8988T (cell line): ENCODE results near the gene SKI.
"Not testable (repeated sequence)": the region's sequence is repeated elsewhere in the genome, so short reads cannot be mapped to it uniquely, and the experiment has no call there.

Experiments used
- DNase-seq: peaks from one replicate; pipeline ENCODE4 v3.0.0; 2011

SKI gene

DNA sequence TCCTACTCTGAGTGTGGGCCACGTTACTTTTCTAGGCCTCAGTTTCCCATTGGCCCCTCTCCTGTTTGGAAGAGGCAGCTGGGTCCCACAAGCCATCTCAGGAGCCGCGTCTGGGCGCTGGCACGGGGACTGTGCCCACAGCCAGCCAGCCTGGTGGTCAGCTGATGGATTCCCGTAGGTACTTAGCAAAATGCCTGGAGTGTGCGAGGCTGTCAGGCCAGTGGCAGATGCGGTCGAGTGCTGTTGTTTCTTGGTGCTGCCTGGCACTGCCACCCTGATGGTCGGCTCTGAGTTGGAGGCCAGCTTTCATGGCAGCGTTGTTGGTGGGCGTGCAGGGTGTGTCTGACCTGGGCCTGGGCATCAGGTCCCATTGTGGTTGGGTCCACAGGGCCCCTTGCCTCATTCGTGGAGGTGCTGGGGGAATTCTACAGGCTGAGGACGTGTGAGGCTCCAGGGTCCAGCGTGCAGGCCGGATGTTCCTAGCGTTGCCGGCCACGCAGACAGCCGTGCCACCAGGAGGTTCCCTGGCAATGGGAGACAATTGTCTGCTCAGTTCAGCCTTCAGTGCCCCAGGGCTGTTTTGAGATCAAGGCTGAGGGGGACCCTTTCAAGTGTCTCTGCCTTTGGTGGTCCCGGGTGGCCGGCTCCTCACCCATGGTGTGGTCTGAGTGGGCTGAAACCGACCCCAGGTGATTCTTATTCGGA lies 20.9 kb downstream of the SKI start:
- DNase-seq = no peak

DNA sequence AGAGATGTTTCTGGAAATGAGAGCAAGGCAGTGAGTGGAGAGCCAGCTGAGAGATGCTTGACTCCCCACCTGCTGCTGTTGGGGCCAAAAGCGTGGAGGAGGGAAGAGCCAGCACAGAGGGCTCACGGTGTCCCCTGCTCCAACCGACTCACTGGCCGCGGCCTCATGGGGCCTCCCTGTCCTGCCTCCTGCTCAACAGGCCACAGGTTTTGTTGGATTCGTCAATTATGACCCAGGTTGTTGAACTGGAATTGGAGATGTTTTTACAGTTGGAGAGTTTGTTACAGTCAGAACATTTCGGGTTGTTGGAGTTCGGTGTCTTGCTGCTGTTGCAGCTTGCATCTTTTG lies 21.4 kb downstream of the SKI start:
- DNase-seq = no peak

DNA sequence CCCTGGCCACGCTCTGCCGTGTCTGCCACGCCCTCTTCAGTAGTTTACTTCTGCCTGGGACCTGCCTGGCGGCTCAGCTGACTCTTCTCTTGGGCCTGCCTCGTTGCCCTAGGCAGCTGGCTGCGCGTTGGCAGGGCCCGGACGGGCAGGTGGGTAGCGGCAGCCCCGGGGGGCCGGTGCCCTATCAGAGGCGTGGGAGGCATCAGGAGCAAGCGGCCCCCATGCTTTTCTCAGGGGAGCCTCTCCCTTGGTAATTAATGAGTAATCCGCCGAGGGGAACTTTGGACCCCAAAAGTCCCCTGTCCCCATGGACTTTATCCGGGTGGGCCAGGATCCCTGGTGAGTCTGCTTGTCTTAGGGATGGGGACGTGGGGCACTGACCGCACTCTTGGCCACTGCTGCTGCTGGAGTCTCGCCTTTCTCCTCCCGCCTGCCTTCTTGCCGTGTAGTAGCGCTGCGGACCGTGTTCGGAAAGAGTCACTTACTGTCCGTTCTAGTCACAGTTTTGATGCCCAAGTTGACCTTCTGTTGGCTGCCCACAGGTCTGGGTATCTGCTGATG lies 22.7 kb downstream of the SKI start:
- DNase-seq = no peak

GRCh38 chr1:2251363-2251762 lies 23.2 kb downstream of the SKI start:
- DNase-seq = no peak

- no peak for DNase-seq
These were observed 23.7 kb downstream of the SKI start for GRCh38 chr1:2251786-2252185.

DNA sequence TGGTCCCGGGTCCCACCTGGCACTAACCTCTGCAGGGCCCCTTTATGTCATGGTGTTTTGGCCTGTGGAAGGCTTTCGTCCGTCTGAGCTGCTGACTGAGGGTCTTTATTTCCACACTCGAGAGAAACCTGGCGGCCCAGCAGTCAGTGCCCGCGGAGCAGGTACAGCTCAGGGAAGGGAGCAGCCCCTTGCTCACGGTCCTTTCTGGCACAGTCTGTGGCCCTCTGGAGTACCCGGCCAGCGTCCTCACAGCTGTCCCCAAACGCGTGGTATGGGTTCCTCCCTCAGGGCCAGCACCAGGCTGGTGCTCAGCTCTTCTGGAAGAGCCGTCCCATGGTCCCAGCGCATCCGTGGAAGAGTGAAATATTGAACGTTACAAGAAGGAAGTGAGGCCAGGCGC lies 24.3 kb downstream of the SKI start:
- no peak for DNase-seq

DNA sequence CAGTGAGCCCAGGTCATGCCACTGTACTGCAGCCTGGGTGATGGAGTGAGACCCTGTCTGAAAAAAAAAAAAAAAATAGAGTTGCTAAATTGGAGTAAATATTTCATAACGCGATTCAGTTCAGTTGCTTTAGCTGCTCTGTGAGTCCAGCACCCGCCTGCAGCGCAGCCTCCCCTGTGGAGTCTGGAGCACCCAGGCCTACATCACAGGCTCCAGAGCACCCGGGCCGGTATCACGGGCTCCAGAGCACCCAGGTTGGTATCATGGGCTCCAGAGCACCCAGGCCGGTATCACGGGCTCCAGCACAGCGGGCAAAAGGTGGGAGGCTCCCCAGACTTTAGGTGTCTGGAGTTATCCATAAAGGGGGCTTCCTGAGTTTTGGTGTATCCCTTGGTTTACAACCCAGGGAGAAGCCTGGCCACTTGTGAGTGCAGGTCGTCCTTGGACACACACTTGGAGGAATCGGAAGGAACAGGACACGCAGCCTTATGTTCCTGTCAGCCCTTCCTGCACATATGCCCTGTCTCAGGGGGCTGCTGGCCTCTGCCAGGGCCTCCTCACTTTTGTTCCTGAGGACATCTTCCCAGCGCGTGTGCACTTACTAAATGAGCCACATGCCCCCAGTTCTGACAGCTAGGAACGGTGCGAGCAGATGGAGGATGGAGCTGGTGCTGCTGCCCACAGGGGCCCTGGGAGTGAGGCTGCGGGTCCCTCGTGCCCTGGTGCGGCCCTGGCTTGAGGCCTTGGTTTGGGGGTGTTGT lies 25.1 kb downstream of the SKI start:
- DNase-seq = no peak

GRCh38 chr1:2253797-2254480 lies 25.8 kb downstream of the SKI start:
- DNase-seq = no peak

- no peak for DNase-seq
These were observed 26.9 kb downstream of the SKI start for GRCh38 chr1:2255047-2255419.

GRCh38 chr1:2255420-2256369 lies 27.6 kb downstream of the SKI start:
- DNase-seq = no peak

DNA sequence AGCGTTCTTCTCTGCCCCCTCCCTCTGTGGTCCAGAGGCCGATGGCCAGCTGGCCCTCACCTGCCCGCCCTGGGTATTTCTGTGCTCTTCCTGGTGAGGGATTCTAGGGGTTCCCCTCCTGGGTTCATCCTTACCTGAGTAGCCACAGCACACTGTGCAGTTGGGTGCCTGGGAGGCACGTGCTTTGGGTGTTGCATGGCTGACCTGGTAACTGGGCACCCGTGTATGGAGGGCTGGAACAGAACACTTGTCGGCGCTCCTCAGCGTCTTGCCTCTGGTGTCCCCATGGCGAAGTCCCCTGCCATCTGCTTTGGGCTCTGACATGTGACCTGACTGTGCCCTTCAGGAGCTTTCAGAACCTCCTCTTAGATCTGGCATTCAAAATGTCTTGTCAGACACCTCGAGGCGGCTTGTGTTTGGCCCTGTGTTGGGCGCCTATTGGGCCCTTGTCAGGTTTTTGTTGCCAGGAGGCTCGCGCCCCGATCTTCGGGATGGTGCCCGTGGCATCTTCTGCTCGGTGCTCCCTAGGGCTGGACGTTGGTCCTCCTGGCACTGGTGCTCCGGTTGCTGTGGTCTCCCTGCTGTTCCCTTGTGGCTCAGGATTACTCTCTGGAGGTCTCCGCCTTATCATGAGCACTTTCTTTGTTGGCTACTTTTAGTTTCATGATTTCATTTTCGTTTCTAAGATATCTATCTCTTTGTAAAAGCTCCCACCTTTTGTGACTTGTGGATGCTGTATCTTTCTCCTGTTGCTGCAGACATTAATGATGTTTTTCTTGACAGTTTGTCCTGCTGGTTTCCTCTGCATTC lies 28.5 kb downstream of the SKI start:
- DNase-seq = no peak

- DNase-seq = no peak
These were observed 29.1 kb downstream of the SKI start for GRCh38 chr1:2257245-2257627.

- no peak for DNase-seq
These were observed 30.1 kb downstream of the SKI start for GRCh38 chr1:2258122-2258681.

GRCh38 chr1:2258996-2259395 lies 30.9 kb downstream of the SKI start:
- DNase-seq = no peak

GRCh38 chr1:2259668-2260402 lies 31.7 kb downstream of the SKI start:
- DNase-seq = no peak

- not testable (repeated sequence) for DNase-seq
These were observed 32.4 kb downstream of the SKI start for GRCh38 chr1:2260470-2260869.

- no peak for DNase-seq
These were observed 32.8 kb downstream of the SKI start for GRCh38 chr1:2260917-2261316.

DNA sequence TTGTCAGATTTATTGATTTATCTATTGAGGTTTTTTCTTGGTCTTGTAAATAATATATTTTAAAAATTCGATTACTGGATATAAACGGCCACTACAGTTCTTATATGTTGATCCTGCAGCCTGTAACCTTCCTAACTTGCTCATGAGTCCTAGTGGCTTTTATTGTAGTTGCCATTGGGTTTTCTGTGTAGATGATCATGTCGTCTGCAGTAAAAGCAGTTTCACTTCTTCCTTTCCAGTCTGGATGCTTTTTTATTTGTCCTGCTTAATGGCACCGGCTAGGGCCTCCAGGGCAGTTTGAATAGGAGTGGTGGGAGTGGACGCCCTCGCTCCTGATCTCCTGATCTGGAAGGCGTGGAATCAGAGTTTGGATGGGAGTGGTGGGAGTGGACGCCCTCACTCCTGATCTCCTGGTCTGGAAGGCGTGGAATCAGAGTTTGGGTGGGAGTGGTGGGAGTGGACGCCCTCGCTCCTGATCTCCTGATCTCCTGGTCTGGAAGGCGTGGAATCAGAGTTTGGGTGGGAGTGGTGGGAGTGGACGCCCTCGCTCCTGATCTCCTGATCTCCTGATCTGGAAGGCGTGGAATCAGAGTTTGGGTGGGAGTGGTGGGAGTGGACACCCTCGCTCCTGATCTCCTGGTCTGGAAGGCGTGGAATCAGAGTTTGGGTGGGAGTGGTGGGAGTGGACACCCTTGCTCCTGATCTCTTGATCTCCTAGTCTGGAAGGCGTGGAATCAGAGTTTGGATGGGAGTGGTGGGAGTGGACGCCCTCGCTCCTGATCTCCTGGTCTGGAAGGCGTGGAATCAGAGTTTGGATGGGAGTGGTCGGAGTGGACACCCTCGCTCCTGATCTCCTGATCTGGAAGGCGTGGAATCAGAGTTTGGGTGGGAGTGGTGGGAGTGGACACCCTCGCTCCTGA lies 33.6 kb downstream of the SKI start:
- not testable (repeated sequence) for DNase-seq

GRCh38 chr1:2266301-2266975 lies 38.3 kb downstream of the SKI start:
- no peak for DNase-seq
